B cell (primary cell): ENCODE results near the gene KCTD2. TPM values are rescaled to one million over a fixed set of nuclear protein-coding genes. Genes with fewer than 3 reads are reported as not detected.

Experiments used
- ATAC-seq: fragments of 200-7000 bp; cut with Tn5 transposase; one replicate; pipeline ENCODE4 v1.10.0; 2021; ENCODE audit warnings: low read depth, mild to moderate bottlenecking, moderate number of reproducible peaks, moderate library complexity
- CTCF ChIA-PET: fragments of 350-600 bp; sonication (Branson Sonifier 250); formaldehyde crosslinking; loops from one replicate; lab custom pipeline; 2021; ENCODE audit warnings: antibody characterized with exemption, inconsistent platforms; lab: Charles Lee
- POLR2A ChIA-PET: fragments of 350-600 bp; sonication (Branson Sonifier 250); formaldehyde crosslinking; loops from one replicate; lab custom pipeline; 2021; ENCODE audit warnings: antibody characterized with exemption; lab: Charles Lee
- DNase-seq: peaks from one replicate; pipeline ENCODE4 v3.0.0; 2013
- H2AFZ ChIP-seq: 2 replicates; pipeline ENCODE4 v1.6.1; 2012; ENCODE audit warnings: mild to moderate bottlenecking, low read depth, low read length; ENCODE audit not compliant: insufficient read depth, poor library complexity, severe bottlenecking
- H3K27ac ChIP-seq, 2 donors: 1 replicate in 1 of 2; 2 replicates in 1 of 2; pipeline ENCODE4 v1.5.1; 2012 to 2013; ENCODE audit warnings: low read length in 2 of 2, mild to moderate bottlenecking in 2 of 2, moderate library complexity in 1 of 2
- H3K27me3 ChIP-seq, 4 experiments: fragments of 200-600 bp in 1 of 4; sonication (generic) in 1 of 4; replicated peaks in 1 of 4; 1 replicate in 2 of 4; 2 replicates in 2 of 4; pipeline versions ENCODE4 v1.6.1 to v1.7.0; 2013 to 2016; ENCODE audit warnings: low read length in 3 of 4, mild to moderate bottlenecking in 2 of 4, mixed read lengths in 1 of 4, moderate library complexity in 1 of 4; ENCODE audit not compliant: insufficient read depth in 4 of 4, control insufficient read depth in 3 of 4; ENCODE audit errors: control extremely low read depth in 1 of 4
- H3K36me3 ChIP-seq, 2 experiments: replicated peaks in 1 of 2; 1 replicate in 1 of 2; 2 replicates in 1 of 2; pipeline versions ENCODE4 v1.6.1 to v1.7.1; 2013; ENCODE audit warnings: low read length in 1 of 2; ENCODE audit not compliant: insufficient read depth in 2 of 2, control insufficient read depth in 1 of 2; ENCODE audit errors: control extremely low read depth in 1 of 2, extremely low read depth in 1 of 2
- H3K4me1 ChIP-seq, 2 donors: fragments of 200-600 bp in 1 of 2; sonication (generic) in 1 of 2; 1 replicate in 1 of 2; 2 replicates in 1 of 2; pipeline versions ENCODE4 v1.5.1 to v1.6.1; 2013 to 2017; ENCODE audit warnings: low read length in 2 of 2; ENCODE audit not compliant: control insufficient read depth in 2 of 2, insufficient read depth in 2 of 2
- H3K4me2 ChIP-seq: replicated peaks from 2 replicates; pipeline ENCODE3; 2012; ENCODE audit warnings: mild to moderate bottlenecking, low read depth, low read length; ENCODE audit not compliant: poor library complexity, severe bottlenecking
- H3K4me3 ChIP-seq, 5 experiments: fragments of 200-600 bp in 1 of 5; sonication (generic) in 1 of 5; 1 replicate in 3 of 5; 2 replicates in 2 of 5; pipeline versions ENCODE4 v1.5.1 to v1.7.0; 2011 to 2016; ENCODE audit warnings: low read length in 4 of 5, mild to moderate bottlenecking in 4 of 5, low read depth in 2 of 5, control low read depth in 1 of 5, moderate library complexity in 1 of 5; ENCODE audit not compliant: insufficient read depth in 1 of 5; ENCODE audit errors: control extremely low read depth in 1 of 5, extremely low read depth in 1 of 5
- H3K79me2 ChIP-seq: fragments of 200-600 bp; sonication (generic); one replicate; pipeline ENCODE4 v1.6.0; 2016; ENCODE audit warnings: low read length; ENCODE audit not compliant: control insufficient read depth, insufficient read depth
- H3K9ac ChIP-seq: fragments of 200-600 bp; sonication (generic); 2 replicates; pipeline ENCODE4 v1.6.1; 2017; ENCODE audit warnings: mild to moderate bottlenecking, low read length, moderate library complexity
- H3K9me3 ChIP-seq, 3 donors: one replicate each; pipeline versions ENCODE4 v1.6.1 to v1.7.1; 2013; ENCODE audit warnings: low read length in 2 of 3; ENCODE audit not compliant: control insufficient read depth in 2 of 3, insufficient read depth in 1 of 3; ENCODE audit errors: control extremely low read depth in 1 of 3
- H4K20me1 ChIP-seq: 2 replicates; pipeline ENCODE4 v1.6.0; 2012; ENCODE audit warnings: mild to moderate bottlenecking, low read length; ENCODE audit not compliant: insufficient read depth, control insufficient read depth, poor library complexity, severe bottlenecking
- H3K27ac Mint-ChIP-seq: one replicate; pipeline ENCODE4 v1.8.0; 2021; ENCODE audit warnings: mixed read lengths
- H3K27me3 Mint-ChIP-seq: one replicate; pipeline ENCODE4 v1.8.0; 2021; ENCODE audit warnings: mixed read lengths
- H3K4me1 Mint-ChIP-seq: one replicate; pipeline ENCODE4 v1.8.0; 2021; ENCODE audit warnings: mixed read lengths
- H3K4me3 Mint-ChIP-seq: one replicate; pipeline ENCODE4 v1.8.0; 2021; ENCODE audit warnings: mixed read lengths
- H3K9me3 Mint-ChIP-seq: one replicate; pipeline ENCODE4 v1.8.0; 2022; ENCODE audit warnings: mixed read lengths; ENCODE audit not compliant: insufficient read depth
- EZH2 ChIP-seq: IDR thresholded peaks from 2 replicates; pipeline ENCODE4 v1.6.1; 2012; ENCODE audit warnings: borderline replicate concordance, low read depth, mild to moderate bottlenecking, moderate library complexity, low read length; ENCODE audit not compliant: insufficient read depth, poor library complexity, severe bottlenecking
- WGBS: methylation state at CpG from one replicate; pipeline ENCODE4 v1.1.5; 2013; ENCODE audit warnings: missing lambda C conversion rate; ENCODE audit not compliant: insufficient coverage; 5-methylcytosine and 5-hydroxymethylcytosine counted together
- intact Hi-C: fragments of 100-400 bp; cut with micrococcal nuclease; formaldehyde crosslinking; loops from one replicate; pipeline ENCODE4 v1.10.0; 2022
- polyA plus RNA-seq: library from polyadenylated mRNA; depleted of rRNA; stranded (reverse); fragments of >200 nt; gene quantifications from 2 replicates; pipeline ENCODE4 v1.2.3, GENCODE V29; 2012
- total RNA-seq, 2 donors: library from RNA; stranded (reverse); fragments of 120-200 nt in 1 of 2; gene quantifications; 1 replicate in 1 of 2; 2 replicates in 1 of 2; pipeline versions ENCODE4 v1.2.3 to v1.2.4, GENCODE V29; 2013 to 2022
- TF ChIP-seq, protein P1 (sequence below): fragments of 200-600 bp; IDR thresholded peaks from one replicate; pipeline ENCODE4 v1.8.0; 2022; ENCODE audit warnings: antibody characterized with exemption, mild to moderate bottlenecking

The KCTD2 gene
- total and polyA plus RNA-seq, 2 donors (not counting 1 experiment from before 2014, with no cell fraction given): 15.7 to 23.2 TPM

GRCh38 chr17:75065562-75066151 lies 18.6 kb downstream of the KCTD2 start:
- no peak overlapping the region for H3K9ac ChIP-seq
- H3K27ac Mint-ChIP-seq: no peak overlapping the region
- H4K20me1 ChIP-seq: no peaks in the 10 kb centered on the region
- H3K36me3 ChIP-seq: peaks cover 0 to 45% of the 10 kb centered on the region in 2 experiments
- no peak overlapping the region for H3K27ac ChIP-seq
- no peaks in the 10 kb centered on the region for H3K79me2 ChIP-seq
- POLR2A ChIA-PET: no interaction called here
- CTCF ChIA-PET: interaction anchor here (1.0 kb wide), 1 partner anchor 48 kb away, joined by 3 read pairs; no protein-coding TSS in a partner anchor
- H3K4me2 ChIP-seq: no peak overlapping the region
- H3K4me3 Mint-ChIP-seq: no peak overlapping the region
- no peaks in the 10 kb centered on the region for H3K9me3 Mint-ChIP-seq
- H3K4me1 Mint-ChIP-seq: no peaks in the 10 kb centered on the region
- TF ChIP-seq, protein P1, sequence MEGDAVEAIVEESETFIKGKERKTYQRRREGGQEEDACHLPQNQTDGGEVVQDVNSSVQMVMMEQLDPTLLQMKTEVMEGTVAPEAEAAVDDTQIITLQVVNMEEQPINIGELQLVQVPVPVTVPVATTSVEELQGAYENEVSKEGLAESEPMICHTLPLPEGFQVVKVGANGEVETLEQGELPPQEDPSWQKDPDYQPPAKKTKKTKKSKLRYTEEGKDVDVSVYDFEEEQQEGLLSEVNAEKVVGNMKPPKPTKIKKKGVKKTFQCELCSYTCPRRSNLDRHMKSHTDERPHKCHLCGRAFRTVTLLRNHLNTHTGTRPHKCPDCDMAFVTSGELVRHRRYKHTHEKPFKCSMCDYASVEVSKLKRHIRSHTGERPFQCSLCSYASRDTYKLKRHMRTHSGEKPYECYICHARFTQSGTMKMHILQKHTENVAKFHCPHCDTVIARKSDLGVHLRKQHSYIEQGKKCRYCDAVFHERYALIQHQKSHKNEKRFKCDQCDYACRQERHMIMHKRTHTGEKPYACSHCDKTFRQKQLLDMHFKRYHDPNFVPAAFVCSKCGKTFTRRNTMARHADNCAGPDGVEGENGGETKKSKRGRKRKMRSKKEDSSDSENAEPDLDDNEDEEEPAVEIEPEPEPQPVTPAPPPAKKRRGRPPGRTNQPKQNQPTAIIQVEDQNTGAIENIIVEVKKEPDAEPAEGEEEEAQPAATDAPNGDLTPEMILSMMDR: no peak
- TF ChIP-seq EZH2: no peak
- H3K27me3 ChIP-seq: no peaks in the 10 kb centered on the region
- H3K9me3 ChIP-seq: no peaks in the 10 kb centered on the region
- intact Hi-C loops: no loop called here
- H2AFZ ChIP-seq: no peak overlapping the region
- no peaks in the 10 kb centered on the region for H3K4me1 ChIP-seq
- no peak overlapping the region for H3K4me3 ChIP-seq
- DNase-seq (no peak), ATAC-seq (no peak)
- no peaks in the 10 kb centered on the region for H3K27me3 Mint-ChIP-seq
- 86% methylated on average over 5 of the region's 6 CpGs for WGBS

- Histone ChIP-seq H3K27ac (no peak overlapping the region), H3K4me3 (no peak overlapping the region), H3K79me2 (no peaks in the 10 kb centered on the region), H3K4me2 (no peak overlapping the region), H3K27me3 (no peaks in the 10 kb centered on the region), H3K36me3 (peaks cover 0 to 27% of the 10 kb centered on the region in 2 experiments), H2AFZ (no peak overlapping the region), H3K9me3 (no peaks in the 10 kb centered on the region), H4K20me1 (no peaks in the 10 kb centered on the region), H3K9ac (no peak overlapping the region), H3K4me1 (no peaks in the 10 kb centered on the region)
- Mint-ChIP-seq H3K27ac (no peak overlapping the region), H3K4me3 (no peak overlapping the region), H3K9me3 (no peaks in the 10 kb centered on the region), H3K4me1 (no peaks in the 10 kb centered on the region), H3K27me3 (no peaks in the 10 kb centered on the region)
- ATAC-seq (no peak), DNase-seq (no peak)
- ChIA-PET POLR2A (no interaction called here), CTCF (interaction anchor here (0.7 to 3.4 kb wide), 4 partner anchors 46 to 411 kb away, joined by 3 to 24 read pairs (median 5); no protein-coding TSS in a partner anchor)
- intact Hi-C loops: no loop called here
- TF ChIP-seq, protein P1: no peak
- no peak for TF ChIP-seq EZH2
- WGBS: no CpG with 5 or more reads among the region's 4 CpGs
These were observed 20.8 kb downstream of the KCTD2 start for GRCh38 chr17:75067856-75068255.
